Right lobe of liver (tissue), 6 donors: ENCODE data around the gene CDRT4. TPM values are rescaled to one million over a fixed set of nuclear protein-coding genes. Genes with fewer than 3 reads are reported as not detected.

Experiments used
- ATAC-seq, 4 donors: fragments of 200-7000 bp; cut with Tn5 transposase; one replicate each; pipeline ENCODE4 v1.9.1; 2020; ENCODE audit warnings: mild to moderate bottlenecking in 4 of 4, moderate library complexity in 4 of 4
- DNase-seq, 3 donors: peaks; one replicate each; pipeline ENCODE4 v3.0.0-alpha.2; 2020
- H3K27ac ChIP-seq, 3 donors: fragments of 200-600 bp; one replicate each; pipeline ENCODE4 v1.8.0; 2022
- H3K27me3 ChIP-seq, 2 donors: fragments of 200-600 bp; one replicate each; pipeline ENCODE4 v1.8.0; 2022
- H3K36me3 ChIP-seq, 4 donors: fragments of 200-600 bp; sonication (generic) in 1 of 4; one replicate each; pipeline versions ENCODE4 v1.5.1 to v1.8.0; 2017 to 2022; ENCODE audit warnings: control low read depth in 1 of 4
- H3K4me1 ChIP-seq, 4 donors: fragments of 200-600 bp; sonication (generic) in 1 of 4; one replicate each; pipeline versions ENCODE4 v1.5.1 to v1.8.0; 2017 to 2022; ENCODE audit warnings: control low read depth in 1 of 4
- H3K4me3 ChIP-seq, 3 donors: fragments of 200-600 bp; one replicate each; pipeline ENCODE4 v1.8.0; 2022
- H3K9me3 ChIP-seq, 4 donors: fragments of 200-600 bp; sonication (generic) in 1 of 4; one replicate each; pipeline versions ENCODE4 v1.5.1 to v1.8.0; 2017 to 2022; ENCODE audit warnings: control low read depth in 1 of 4
- POLR2A ChIP-seq: fragments of 450-650 bp; IDR thresholded peaks from one replicate; pipeline ENCODE4 v1.6.1; 2017; ENCODE audit warnings: antibody characterized with exemption, mild to moderate bottlenecking
- WGBS: methylation state at CpG from one replicate; pipeline ENCODE4 v1.1.6; 2018; ENCODE audit warnings: low coverage, low lambda C conversion rate; ENCODE audit not compliant: insufficient coverage; ENCODE audit errors: missing lambda C conversion rate; 5-methylcytosine and 5-hydroxymethylcytosine counted together
- intact Hi-C, 2 donors: fragments of 100-400 bp; cut with DNase I; formaldehyde crosslinking; loops; one replicate each; pipeline versions ENCODE4 v1.11.2 to v1.14.1; 2022
- total RNA-seq, 6 experiments: library from RNA; depleted of rRNA in 2 of 6; stranded (reverse); fragments of >200 nt in 2 of 6; fragmentation: NEBNext Ultra II Directional in 3 of 6; extraction: Animal tissue kit (Norgen Biotek cat#: 25700) in 3 of 6; gene quantifications; one replicate each; pipeline versions ENCODE4 v1.1.0 to v1.2.4, GENCODE V29; 2016 to 2023
- TF ChIP-seq, protein P1 (sequence below), 4 donors: fragments of 200-600 bp in 3 of 4; fragments of 450-650 bp in 1 of 4; IDR thresholded peaks; one replicate each; pipeline versions ENCODE4 v1.5.1 to v1.8.0; 2016 to 2022; ENCODE audit warnings: antibody characterized with exemption in 4 of 4, mild to moderate bottlenecking in 2 of 4
- donor health status: DM: no; HTN: yes; CAD: no.
- donor health status: DM: no; HTN: no; CAD: no.
- donor health status: DM: no; HTN: no; CAD: no.
- donor health status: DM: no; HTN: yes; CAD: no.
- donor health status: DM: no; HTN: yes; CAD: no.

CDRT4 gene
- total RNA-seq, 6 experiments from 2014 or later = 0.43 to 3.3 (median 1.3) TPM

DNA sequence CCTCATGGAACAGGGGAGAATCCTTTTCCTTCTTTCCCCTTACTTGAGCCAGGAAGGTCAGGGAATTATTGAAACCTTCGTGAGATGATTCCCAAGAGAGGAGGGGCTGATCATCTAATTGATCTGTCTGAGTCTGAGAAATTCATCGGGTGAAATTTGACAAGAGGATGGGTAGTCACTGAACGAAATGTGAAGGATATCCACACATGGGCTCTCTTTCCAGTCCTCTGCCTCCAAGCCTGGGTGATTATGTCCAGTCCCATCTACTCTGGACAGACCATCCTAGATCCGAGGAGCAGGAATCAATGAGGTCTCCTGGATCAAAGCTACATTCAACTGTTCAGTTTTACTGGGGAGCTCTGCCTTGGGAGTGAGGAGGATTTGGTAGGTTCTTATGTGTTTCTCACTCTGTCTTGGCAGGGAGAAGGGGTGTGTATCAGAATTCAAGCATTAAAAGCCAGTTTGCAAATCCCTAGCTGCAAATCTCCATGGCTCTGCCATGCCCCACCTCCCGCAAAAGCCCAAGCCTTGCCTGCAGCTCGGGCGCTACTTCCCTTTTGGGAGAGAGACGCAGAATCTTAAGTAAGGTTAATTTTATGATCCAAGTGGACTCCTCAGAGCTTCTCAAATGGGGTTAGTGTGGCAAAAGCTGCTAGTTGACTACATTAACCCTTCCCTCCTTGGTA lies 78.9 kb downstream of the CDRT4 start:
- intact Hi-C loops = no loop called here
- H3K9me3 ChIP-seq = no peaks in the 10 kb centered on the region
- H3K27ac ChIP-seq = no peak overlapping the region
- TF ChIP-seq, protein P1, sequence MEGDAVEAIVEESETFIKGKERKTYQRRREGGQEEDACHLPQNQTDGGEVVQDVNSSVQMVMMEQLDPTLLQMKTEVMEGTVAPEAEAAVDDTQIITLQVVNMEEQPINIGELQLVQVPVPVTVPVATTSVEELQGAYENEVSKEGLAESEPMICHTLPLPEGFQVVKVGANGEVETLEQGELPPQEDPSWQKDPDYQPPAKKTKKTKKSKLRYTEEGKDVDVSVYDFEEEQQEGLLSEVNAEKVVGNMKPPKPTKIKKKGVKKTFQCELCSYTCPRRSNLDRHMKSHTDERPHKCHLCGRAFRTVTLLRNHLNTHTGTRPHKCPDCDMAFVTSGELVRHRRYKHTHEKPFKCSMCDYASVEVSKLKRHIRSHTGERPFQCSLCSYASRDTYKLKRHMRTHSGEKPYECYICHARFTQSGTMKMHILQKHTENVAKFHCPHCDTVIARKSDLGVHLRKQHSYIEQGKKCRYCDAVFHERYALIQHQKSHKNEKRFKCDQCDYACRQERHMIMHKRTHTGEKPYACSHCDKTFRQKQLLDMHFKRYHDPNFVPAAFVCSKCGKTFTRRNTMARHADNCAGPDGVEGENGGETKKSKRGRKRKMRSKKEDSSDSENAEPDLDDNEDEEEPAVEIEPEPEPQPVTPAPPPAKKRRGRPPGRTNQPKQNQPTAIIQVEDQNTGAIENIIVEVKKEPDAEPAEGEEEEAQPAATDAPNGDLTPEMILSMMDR (IDR thresholded peaks at IDR 0.05) = no peak
- TF ChIP-seq POLR2A = no peak
- H3K4me3 ChIP-seq = no peak overlapping the region
- no peaks in the 10 kb centered on the region for H3K36me3 ChIP-seq
- H3K4me1 ChIP-seq = peaks cover 0 to 8% (median 4%) of the 10 kb centered on the region in 4 donors
- DNase-seq (no peak), ATAC-seq (no peak)
- WGBS = 74% methylated on average over 7 of the region's 8 CpGs
- H3K27me3 ChIP-seq = no peaks in the 10 kb centered on the region

DNA sequence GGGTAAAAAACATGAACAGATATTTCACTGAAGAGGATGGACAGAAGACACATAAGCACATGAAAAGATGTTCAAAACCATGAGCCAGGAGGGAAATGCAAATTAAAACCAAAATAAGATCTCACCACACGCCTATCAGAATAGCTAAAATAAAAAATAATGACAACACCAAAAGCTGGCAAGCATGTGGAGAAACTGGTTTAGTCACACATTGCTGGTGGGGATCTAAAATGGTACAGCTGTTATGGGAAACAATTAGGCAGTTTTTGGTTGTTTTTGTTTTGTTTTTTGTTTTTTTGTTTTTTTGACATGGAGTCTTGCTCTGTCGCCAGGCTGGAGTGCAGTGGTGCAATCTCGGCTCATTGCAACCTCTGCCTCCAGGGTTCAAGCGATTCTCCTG lies 81.3 kb downstream of the CDRT4 start:
- 83% methylated on average over 4 of the region's 4 CpGs for WGBS
- no peak for ATAC-seq
- H3K27ac ChIP-seq = no peak overlapping the region
- H3K27me3 ChIP-seq = no peaks in the 10 kb centered on the region
- peaks cover 0 to 8% (median 4%) of the 10 kb centered on the region in 4 donors for H3K4me1 ChIP-seq
- TF ChIP-seq, protein P1 (IDR thresholded peaks at IDR 0.05) = no peak
- TF ChIP-seq POLR2A = no peak
- H3K9me3 ChIP-seq = no peaks in the 10 kb centered on the region
- intact Hi-C loops = no loop called here
- H3K4me3 ChIP-seq = no peak overlapping the region
- DNase-seq = no peak
- no peaks in the 10 kb centered on the region for H3K36me3 ChIP-seq

Other genes starting within 250 kb of the CDRT4 start
- gene PMP22, start 202.3 kb downstream of the CDRT4 start, total RNA-seq = 1 to 10 TPM; 3.0 to 9.2 (median 6.9) TPM
- not detected for gene TEKT3, start 126.0 kb downstream of the CDRT4 start, total RNA-seq
- 1 to 10 TPM; 3.5 to 6.5 (median 4.7) TPM for gene TVP23C, start 95.9 kb upstream of the CDRT4 start, total RNA-seq
- 1 to 10 TPM in 2 of 6 experiments, under 1 TPM in 2, not detected in 2; 0.44 to 1.3 (median 0.94) TPM for gene FBXW10B, start 152.1 kb upstream of the CDRT4 start, total RNA-seq
- 1 to 10 TPM; 2.9 to 6.3 (median 5.0) TPM for gene TRIM16, start 216.7 kb upstream of the CDRT4 start, total RNA-seq
- gene ZNF286A, start 232.1 kb upstream of the CDRT4 start, total RNA-seq = 1 to 10 TPM; 2.9 to 8.4 (median 4.3) TPM